Prostate gland (tissue), 2 donors: ENCODE results near the gene AKT3. TPM values are rescaled to one million over a fixed set of nuclear protein-coding genes. Genes with fewer than 3 reads are reported as not detected.
"Not testable (repeated sequence)": the region's sequence is repeated elsewhere in the genome, so short reads cannot be mapped to it uniquely, and the experiment has no call there.

Experiments
- DNase-seq: peaks from one replicate; pipeline ENCODE4 v3.0.0-alpha.2; 2019; ENCODE audit warnings: low spot score
- H3K27ac ChIP-seq, 2 donors: fragments of 200-600 bp; sonication (generic); 2 replicates each; pipeline ENCODE4 v1.5.1; 2017 to 2019
- H3K27me3 ChIP-seq: fragments of 200-600 bp; sonication (generic); replicated peaks from 2 replicates; pipeline ENCODE4 v1.5.1; 2019; ENCODE audit not compliant: insufficient read depth
- H3K36me3 ChIP-seq, 2 donors: fragments of 200-600 bp; sonication (generic); 1 replicate in 1 of 2; 2 replicates in 1 of 2; pipeline versions ENCODE4 v1.5.1 to v1.8.1; 2017 to 2019
- H3K4me1 ChIP-seq: fragments of 200-600 bp; sonication (generic); replicated peaks from 2 replicates; pipeline ENCODE4 v1.5.1; 2019
- H3K4me3 ChIP-seq, 2 donors: fragments of 200-600 bp; sonication (generic); 2 replicates each; pipeline ENCODE4 v1.5.1; 2017 to 2019
- H3K9me3 ChIP-seq: fragments of 200-600 bp; sonication (generic); 2 replicates; pipeline ENCODE4 v1.5.1; 2017
- POLR2A ChIP-seq: fragments of 450-650 bp; IDR thresholded peaks from one replicate; pipeline ENCODE4 v1.6.1; 2016; ENCODE audit warnings: antibody characterized with exemption, mild to moderate bottlenecking
- POLR2AphosphoS5 ChIP-seq: sonication (generic); formaldehyde crosslinking; IDR thresholded peaks from one replicate; pipeline ENCODE4 v1.6.1; 2017; ENCODE audit warnings: antibody characterized with exemption
- WGBS: methylation state at CpG from one replicate; pipeline ENCODE4 v1.1.5; 2018; 5-methylcytosine and 5-hydroxymethylcytosine counted together
- intact Hi-C: fragments of 100-400 bp; cut with DNase I; formaldehyde crosslinking; loops from one replicate; pipeline ENCODE4 v1.14.2; 2022
- total RNA-seq, 2 donors: library from RNA; depleted of rRNA; stranded (reverse); fragments of >200 nt; gene quantifications; one replicate each; pipeline ENCODE4 v1.1.0, GENCODE V29; 2016
- TF ChIP-seq, protein P1 (sequence below), 4 experiments: fragments of 200-600 bp in 2 of 4; fragments of 450-650 bp in 2 of 4; sonication (generic) in 2 of 4; IDR thresholded peaks; 1 replicate in 3 of 4; 2 replicates in 1 of 4; pipeline ENCODE4 v1.5.1; 2016 to 2019; ENCODE audit warnings: antibody characterized with exemption in 4 of 4, mild to moderate bottlenecking in 2 of 4, moderate library complexity in 2 of 4

AKT3 gene
- total RNA-seq, 2 donors from 2014 or later, result 40.7 to 62.7 TPM

DNA sequence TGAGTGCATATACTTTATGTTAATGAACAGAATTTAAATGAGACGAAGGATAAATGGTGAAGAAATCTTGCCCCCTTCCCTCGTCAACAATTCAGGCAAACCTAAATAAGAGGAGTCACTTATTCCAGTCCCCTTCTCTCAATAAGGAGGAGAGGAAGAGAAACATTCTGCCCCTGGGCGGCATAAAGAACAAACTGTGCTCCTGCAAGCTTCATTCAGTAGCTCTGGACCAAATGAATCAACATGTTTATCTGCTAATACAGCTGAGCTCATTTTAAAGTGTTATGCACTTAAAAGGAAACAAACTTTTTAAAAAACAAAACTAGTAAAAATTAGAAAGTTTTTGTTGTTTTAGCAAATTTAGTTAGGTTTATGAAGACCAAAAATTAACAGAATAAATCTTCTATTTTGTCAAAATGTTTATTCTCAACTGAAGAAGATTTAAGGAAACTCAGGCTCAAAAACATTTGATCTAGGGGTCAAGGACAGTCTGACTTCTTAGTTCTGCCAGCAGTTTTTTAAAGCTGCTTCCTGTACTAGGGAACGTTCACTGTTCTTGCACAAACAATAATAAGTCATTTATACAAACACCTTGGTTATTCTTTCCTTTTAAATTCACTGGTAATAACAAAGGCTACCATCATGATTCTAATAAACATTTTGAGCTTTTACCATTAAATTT, 58.3 kb downstream of the AKT3 start:
- Histone ChIP-seq H3K27ac (peak overlapping the region; percentile 68 to 77), H3K9me3 (no peaks in the 10 kb centered on the region), H3K27me3 (no peaks in the 10 kb centered on the region), H3K4me1 (peaks cover 8% of the 10 kb centered on the region), H3K36me3 (no peaks in the 10 kb centered on the region), H3K4me3 (no peak overlapping the region)
- peak; percentile 38 for DNase-seq
- WGBS, result 38% methylated on average over 4 of the region's 4 CpGs
- TF ChIP-seq POLR2AphosphoS5, result peak; percentile 77
- TF ChIP-seq, protein P1, sequence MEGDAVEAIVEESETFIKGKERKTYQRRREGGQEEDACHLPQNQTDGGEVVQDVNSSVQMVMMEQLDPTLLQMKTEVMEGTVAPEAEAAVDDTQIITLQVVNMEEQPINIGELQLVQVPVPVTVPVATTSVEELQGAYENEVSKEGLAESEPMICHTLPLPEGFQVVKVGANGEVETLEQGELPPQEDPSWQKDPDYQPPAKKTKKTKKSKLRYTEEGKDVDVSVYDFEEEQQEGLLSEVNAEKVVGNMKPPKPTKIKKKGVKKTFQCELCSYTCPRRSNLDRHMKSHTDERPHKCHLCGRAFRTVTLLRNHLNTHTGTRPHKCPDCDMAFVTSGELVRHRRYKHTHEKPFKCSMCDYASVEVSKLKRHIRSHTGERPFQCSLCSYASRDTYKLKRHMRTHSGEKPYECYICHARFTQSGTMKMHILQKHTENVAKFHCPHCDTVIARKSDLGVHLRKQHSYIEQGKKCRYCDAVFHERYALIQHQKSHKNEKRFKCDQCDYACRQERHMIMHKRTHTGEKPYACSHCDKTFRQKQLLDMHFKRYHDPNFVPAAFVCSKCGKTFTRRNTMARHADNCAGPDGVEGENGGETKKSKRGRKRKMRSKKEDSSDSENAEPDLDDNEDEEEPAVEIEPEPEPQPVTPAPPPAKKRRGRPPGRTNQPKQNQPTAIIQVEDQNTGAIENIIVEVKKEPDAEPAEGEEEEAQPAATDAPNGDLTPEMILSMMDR (IDR thresholded peaks at IDR 0.05), result no peak
- no peak for TF ChIP-seq POLR2A
- intact Hi-C loops, result loop anchor here (5.0 kb wide), 1 partner anchor 56 kb away; no protein-coding TSS in a partner anchor

DNA sequence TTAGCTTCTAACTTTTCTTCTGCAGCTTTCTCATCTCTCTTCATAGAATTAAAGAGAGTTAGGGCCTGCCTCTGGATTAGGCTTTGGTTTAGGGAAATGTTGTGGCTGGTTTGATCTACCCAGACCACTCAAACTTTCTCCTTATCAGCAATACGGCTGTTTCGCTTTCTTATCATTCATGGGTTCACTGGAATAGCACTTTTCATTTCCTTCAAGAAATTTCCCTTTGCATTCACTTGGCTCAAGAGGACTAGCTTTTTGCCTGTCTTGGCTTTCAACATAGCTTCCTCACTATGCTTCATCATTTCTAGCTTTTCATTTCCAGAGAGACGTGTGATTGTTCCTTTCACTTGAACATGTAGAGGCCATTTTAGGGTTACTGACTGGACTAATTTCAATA, 59.6 kb downstream of the AKT3 start:
- no peak for TF ChIP-seq POLR2A
- no peak for TF ChIP-seq POLR2AphosphoS5
- TF ChIP-seq, protein P1 (IDR thresholded peaks at IDR 0.05), result no peak
- Histone ChIP-seq H3K27ac (peak overlapping the region; percentile 68 to 77), H3K27me3 (no peaks in the 10 kb centered on the region), H3K36me3 (no peaks in the 10 kb centered on the region), H3K4me1 (peaks cover 12% of the 10 kb centered on the region), H3K4me3 (no peak overlapping the region), H3K9me3 (no peaks in the 10 kb centered on the region)
- intact Hi-C loops, result loop anchor here (5.0 kb wide), 1 partner anchor 57 kb away; no protein-coding TSS in a partner anchor
- 95% methylated on average over 3 of the region's 3 CpGs for WGBS
- DNase-seq, result no peak

- WGBS, result 24% methylated on average over 3 of the region's 3 CpGs
- no peaks in the 10 kb centered on the region for H3K36me3 ChIP-seq
- H3K27ac ChIP-seq, result peak overlapping the region; percentile 18 to 71
- peak; percentile 49 for DNase-seq
- intact Hi-C loops, result no loop called here
- TF ChIP-seq POLR2A (no peak), POLR2AphosphoS5 (peak; percentile 48)
- TF ChIP-seq, protein P1 (IDR thresholded peaks at IDR 0.05), result no peak
- H3K27me3 ChIP-seq, result no peaks in the 10 kb centered on the region
- H3K4me3 ChIP-seq, result no peak overlapping the region
- H3K9me3 ChIP-seq, result no peaks in the 10 kb centered on the region
- H3K4me1 ChIP-seq, result peaks cover 7% of the 10 kb centered on the region
Measured at GRCh38 chr1:243786531-243786930, 63.5 kb downstream of the AKT3 start.

GRCh38 chr1:243784506-243784905, 65.5 kb downstream of the AKT3 start:
- DNase-seq, result no peak
- Histone ChIP-seq H3K4me1 (peaks cover 7% of the 10 kb centered on the region), H3K27me3 (no peaks in the 10 kb centered on the region), H3K9me3 (no peaks in the 10 kb centered on the region), H3K4me3 (no peak overlapping the region), H3K36me3 (no peaks in the 10 kb centered on the region), H3K27ac (peak overlapping the region in 1 of 2 donors; percentile 71)
- TF ChIP-seq POLR2AphosphoS5, result no peak
- TF ChIP-seq, protein P1 (IDR thresholded peaks at IDR 0.05), result no peak
- no peak for TF ChIP-seq POLR2A
- WGBS, result 87% methylated on average over 8 of the region's 8 CpGs
- intact Hi-C loops, result no loop called here

DNA sequence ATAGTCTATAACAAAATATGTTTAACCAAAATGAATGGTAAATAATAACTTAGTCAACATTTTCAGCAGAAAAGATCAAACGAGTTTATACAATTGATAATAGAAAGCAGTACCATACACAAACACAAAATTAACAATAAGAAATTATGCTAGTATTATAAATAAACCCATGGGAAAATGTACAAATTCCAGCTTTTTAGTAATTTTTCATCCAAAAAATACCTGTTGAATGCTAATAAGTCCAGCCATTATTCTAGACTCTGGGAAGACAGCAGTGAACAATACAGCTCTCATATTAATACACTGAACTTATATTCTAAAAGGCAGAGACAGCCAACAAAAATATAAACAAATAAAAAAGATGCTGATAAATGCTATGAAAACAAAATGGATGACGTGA, 66.3 kb downstream of the AKT3 start:
- Histone ChIP-seq H3K27ac (no peak overlapping the region), H3K9me3 (no peaks in the 10 kb centered on the region)

GRCh38 chr1:243772361-243773050, 77.5 kb downstream of the AKT3 start:
- H3K27me3 ChIP-seq, H3K27ac ChIP-seq, H3K36me3 ChIP-seq, H3K4me3 ChIP-seq, H3K9me3 ChIP-seq, DNase-seq, H3K4me1 ChIP-seq, intact Hi-C loops: not testable (repeated sequence)
- 97% methylated on average over 4 of the region's 4 CpGs for WGBS

More for the DNA sequence above, 66.3 kb downstream of the AKT3 start:
- Histone ChIP-seq H3K27me3 (no peaks in the 10 kb centered on the region), H3K4me1 (peaks cover 7% of the 10 kb centered on the region), H3K4me3 (no peak overlapping the region), H3K36me3 (no peaks in the 10 kb centered on the region)
- 57% methylated on average over 2 of the region's 2 CpGs for WGBS
- TF ChIP-seq POLR2A (no peak), POLR2AphosphoS5 (no peak)
- TF ChIP-seq, protein P1 (IDR thresholded peaks at IDR 0.05), result no peak
- no peak for DNase-seq
- intact Hi-C loops, result no loop called here
